ENCODE measurements around the gene WNT9A.

GRCh38 chr1:227912866-227913265 lies 34.9 kb downstream of the WNT9A start:
- TF ChIP-seq EZH2 (optimal IDR thresholded peaks at IDR 0.05; ENCODE audit: low read depth, low read length) (no peak), CTCF (IDR thresholded peaks at IDR 0.05; ENCODE audit: low read length) (no peak), EZH2phosphoT487 (IDR thresholded peaks at IDR 0.05; ENCODE audit: low read length) (no peak)
